Adrenal gland (tissue), 12 donors: ENCODE measurements around the gene OR3A2. TPM values are rescaled to one million over a fixed set of nuclear protein-coding genes. Genes with fewer than 3 reads are reported as not detected.
"Not testable (repeated sequence)": the region's sequence is repeated elsewhere in the genome, so short reads cannot be mapped to it uniquely, and the experiment has no call there.

Experiments
- DNase-seq, 7 donors: peaks; one replicate each; pipeline ENCODE4 v3.0.0-alpha.2; 2019 to 2020
- H3K27ac ChIP-seq, 5 donors: fragments of 200-600 bp; sonication (generic) in 4 of 5; 1 replicate in 3 of 5; 2 replicates in 2 of 5; pipeline versions ENCODE4 v1.5.1 to v1.8.0; 2016 to 2020; ENCODE audit warnings: mild to moderate bottlenecking in 1 of 5
- H3K27me3 ChIP-seq: fragments of 200-600 bp; 2 replicates; pipeline ENCODE4 v1.8.0; 2021
- H3K36me3 ChIP-seq, 2 donors: fragments of 200-600 bp; replicated peaks in 1 of 2; 1 replicate in 1 of 2; 2 replicates in 1 of 2; pipeline versions ENCODE4 v1.5.1 to v1.8.0; 2018 to 2022
- H3K4me1 ChIP-seq, 2 donors: fragments of 200-600 bp; replicated peaks in 1 of 2; 1 replicate in 1 of 2; 2 replicates in 1 of 2; pipeline versions ENCODE4 v1.5.1 to v1.8.0; 2018 to 2021
- H3K4me3 ChIP-seq, 4 donors: fragments of 200-600 bp; sonication (generic) in 3 of 4; one replicate each; pipeline ENCODE4 v1.5.1; 2016 to 2018
- H3K9me3 ChIP-seq, 3 donors: fragments of 200-600 bp; sonication (generic) in 1 of 3; replicated peaks in 1 of 3; 1 replicate in 2 of 3; 2 replicates in 1 of 3; pipeline versions ENCODE4 v1.5.1 to v1.8.0; 2016 to 2021
- CTCF ChIP-seq, 6 experiments: fragments of 450-650 bp in 4 of 6; fragments of 200-600 bp in 2 of 6; sonication (generic) in 1 of 6; IDR thresholded peaks; 1 replicate in 5 of 6; 2 replicates in 1 of 6; pipeline versions ENCODE4 v1.5.1 to v1.8.0; 2016 to 2021; ENCODE audit warnings: antibody characterized with exemption in 6 of 6, mild to moderate bottlenecking in 2 of 6, moderate library complexity in 1 of 6
- POLR2A ChIP-seq, 2 donors: fragments of 450-650 bp; IDR thresholded peaks; one replicate each; pipeline ENCODE4 v1.6.1; 2017; ENCODE audit warnings: antibody characterized with exemption in 2 of 2, mild to moderate bottlenecking in 2 of 2, moderate library complexity in 1 of 2
- WGBS, 4 donors: extraction: QIAGEN DNeasy Blood & Tissue Kit in 2 of 4; methylation state at CpG; one replicate each; pipeline versions ENCODE4 v1.1.5 to v1.1.7; 2013 to 2017; 5-methylcytosine and 5-hydroxymethylcytosine counted together
- intact Hi-C, 2 donors: fragments of 100-400 bp; cut with DNase I; formaldehyde crosslinking; loops; one replicate each; pipeline versions ENCODE4 v1.14.1 to v1.15.0; 2022 to 2023
- polyA plus RNA-seq, 3 donors: library from polyadenylated mRNA; stranded (reverse); fragments of 200-250 nt in 2 of 3; fragments of 350-450 nt in 1 of 3; fragmentation: Illumina TruSeq in 1 of 3; extraction: RNeasy Lipid Tissue Mini Kit (QIAGEN cat#74804) in 1 of 3; gene quantifications; one replicate each; pipeline ENCODE4 v1.2.3, GENCODE V29; 2013 to 2014
- total RNA-seq, 9 donors: library from RNA; depleted of rRNA in 4 of 9; stranded (reverse); fragments of >200 nt in 4 of 9; fragments of 120-200 nt in 1 of 9; fragmentation: NEBNext Ultra II Directional in 1 of 9; extraction: Animal tissue kit (Norgen Biotek cat#: 25700) in 1 of 9; gene quantifications; one replicate each; pipeline versions ENCODE4 v1.1.0 to v1.2.4, GENCODE V29; 2013 to 2023
- donor health status: healthy with polysubstance abuse.
- donor health status: Bipolar disorder and iron deficiency.
- donor health status: DM: yes; HTN: yes; CAD: no.
- donor health status: DM: no; HTN: no; CAD: no.
- donor health status: DM: no; HTN: no; CAD: no.
- donor health status: DM: yes; HTN: yes; CAD: no.

The OR3A2 gene
- total and polyA plus RNA-seq, 12 donors: 0.07 to 2.6 (median 0.18) TPM; not detected in 5

GRCh38 chr17:3260163-3260562, 125.9 kb downstream of the OR3A2 start:
- H3K27me3 ChIP-seq: peaks cover 7% of the 10 kb centered on the region
- no peaks in the 10 kb centered on the region for H3K36me3 ChIP-seq
- intact Hi-C loops: no loop called here
- H3K27ac ChIP-seq: no peak overlapping the region
- TF ChIP-seq CTCF (IDR thresholded peaks at IDR 0.05): no peak
- H3K9me3 ChIP-seq: no peaks in the 10 kb centered on the region
- H3K4me1 ChIP-seq: no peaks in the 10 kb centered on the region
- no peak overlapping the region for H3K4me3 ChIP-seq
- WGBS, 4 donors: 56 to 78% (median 74%) methylated on average over 1 of the region's 1 CpG
- no peak for DNase-seq

- Histone ChIP-seq H3K27ac (no peak overlapping the region), H3K9me3 (no peaks in the 10 kb centered on the region), H3K36me3 (no peaks in the 10 kb centered on the region), H3K4me1 (no peaks in the 10 kb centered on the region), H3K27me3 (no peaks in the 10 kb centered on the region), H3K4me3 (no peak overlapping the region)
- TF ChIP-seq POLR2A (IDR thresholded peaks at IDR 0.05): no peak
- TF ChIP-seq CTCF (IDR thresholded peaks at IDR 0.05): no peak
- intact Hi-C loops: no loop called here
- DNase-seq: no peak
- WGBS, 4 donors: 82 to 89% (median 87%) methylated on average over 8 of the region's 8 CpGs
These were observed 129.5 kb downstream of the OR3A2 start for GRCh38 chr17:3256575-3256974.

GRCh38 chr17:3249013-3249412, 137.1 kb downstream of the OR3A2 start:
- DNase-seq, H3K36me3 ChIP-seq, H3K27ac ChIP-seq, H3K4me1 ChIP-seq, H3K9me3 ChIP-seq, intact Hi-C loops, H3K27me3 ChIP-seq, H3K4me3 ChIP-seq: not testable (repeated sequence)
- WGBS, 4 donors: 73 to 88% (median 86%) methylated on average over 1 of the region's 2 CpGs; no CpG with 5 or more reads in 1 of the 4 donors

GRCh38 chr17:3244841-3245240, 141.3 kb downstream of the OR3A2 start:
- WGBS, 4 donors: 20 to 25% (median 24%) methylated on average over 1 of the region's 1 CpG
- H3K36me3 ChIP-seq, H3K27ac ChIP-seq, H3K9me3 ChIP-seq, H3K27me3 ChIP-seq, H3K4me3 ChIP-seq, DNase-seq, H3K4me1 ChIP-seq, intact Hi-C loops: not testable (repeated sequence)

GRCh38 chr17:3241044-3241443, 145.1 kb downstream of the OR3A2 start:
- WGBS, 4 donors: 67 to 100% (median 73%) methylated on average over 1 of the region's 1 CpG; no CpG with 5 or more reads in 1 of the 4 donors
- H3K27me3 ChIP-seq, H3K4me3 ChIP-seq, H3K4me1 ChIP-seq, intact Hi-C loops, H3K9me3 ChIP-seq, H3K36me3 ChIP-seq, DNase-seq, H3K27ac ChIP-seq: not testable (repeated sequence)

- WGBS, 4 donors: 5 to 38% (median 18%) methylated on average over 1 to 2 of the region's 2 CpGs
- DNase-seq: peak in 4 of 7 donors; percentile 7 to 24 (median 16)
- H3K4me3 ChIP-seq, H3K36me3 ChIP-seq, intact Hi-C loops, H3K27me3 ChIP-seq, H3K9me3 ChIP-seq, H3K4me1 ChIP-seq, H3K27ac ChIP-seq: not testable (repeated sequence)
These were observed 147.4 kb downstream of the OR3A2 start for GRCh38 chr17:3238685-3239084.

GRCh38 chr17:3232300-3232699, 153.8 kb downstream of the OR3A2 start:
- 63 to 83% (median 77%) methylated on average over 7 to 8 of the region's 8 CpGs for WGBS, 4 donors
- intact Hi-C loops, DNase-seq: not testable (repeated sequence)

More at GRCh38 chr17:3232300-3232699, 153.8 kb downstream of the OR3A2 start:
- H3K9me3 ChIP-seq, H3K4me1 ChIP-seq, H3K27me3 ChIP-seq, H3K4me3 ChIP-seq, H3K36me3 ChIP-seq, H3K27ac ChIP-seq: not testable (repeated sequence)
